SU-DHL-6 (cell line): Measurements from ENCODE around the gene SANBR.

Source experiments
- H2AFZ ChIP-seq: fragments of 200-600 bp; sonication (generic); 2 replicates; pipeline ENCODE4 v1.6.1; 2014; ENCODE audit warnings: low read depth, mild to moderate bottlenecking, moderate library complexity, mixed read lengths, antibody characterized with exemption, low read length; ENCODE audit not compliant: severe bottlenecking
- H3F3A ChIP-seq: fragments of 200-600 bp; shearing (Covaris generic); 2 replicates; pipeline ENCODE4 v1.6.0; 2016; ENCODE audit warnings: antibody characterized with exemption, mild to moderate bottlenecking; ENCODE audit not compliant: insufficient read depth
- H3K27ac ChIP-seq: fragments of 200-600 bp; sonication (generic); 2 replicates; pipeline ENCODE4 v1.5.1; 2016; ENCODE audit warnings: low read depth, mild to moderate bottlenecking, low read length, moderate library complexity, mixed read lengths
- H3K27me3 ChIP-seq: fragments of 200-600 bp; sonication (generic), shearing (Covaris generic); 2 replicates; pipeline ENCODE4 v1.6.0; 2014; ENCODE audit warnings: mild to moderate bottlenecking, low read length
- H3K36me3 ChIP-seq: fragments of 200-600 bp; sonication (generic); 2 replicates; pipeline ENCODE4 v1.6.1; 2014; ENCODE audit warnings: mild to moderate bottlenecking, low read length, mixed read lengths
- H3K4me2 ChIP-seq: fragments of 300-600, 200-600 bp; shearing (Covaris generic), sonication (generic); 2 replicates; pipeline ENCODE4 v1.6.0; 2014; ENCODE audit warnings: low read length, low read depth, mild to moderate bottlenecking; ENCODE audit not compliant: poor library complexity, severe bottlenecking
- H3K4me3 ChIP-seq: fragments of 200-600 bp; sonication (generic); 2 replicates; pipeline ENCODE4 v1.5.1; 2014; ENCODE audit warnings: antibody characterized with exemption, low read length, mild to moderate bottlenecking, mixed read lengths; ENCODE audit not compliant: insufficient read depth, poor library complexity, severe bottlenecking
- H3K79me2 ChIP-seq: fragments of 200-600 bp; sonication (generic); 2 replicates; pipeline ENCODE4 v1.6.1; 2014; ENCODE audit warnings: mild to moderate bottlenecking, low read length, moderate library complexity; ENCODE audit not compliant: insufficient read depth
- H3K9ac ChIP-seq: fragments of 200-600 bp; sonication (generic); 2 replicates; pipeline ENCODE4 v1.7.0; 2014; ENCODE audit warnings: mild to moderate bottlenecking, low read length
- H3K9me2 ChIP-seq: fragments of 200-600 bp; sonication (generic); replicated peaks from 2 replicates; pipeline ENCODE4 v1.6.1; 2014; ENCODE audit warnings: low read length; ENCODE audit not compliant: insufficient read depth
- H3K9me3 ChIP-seq: fragments of 200-600 bp; sonication (generic); 2 replicates; pipeline ENCODE4 v1.6.1; 2014; ENCODE audit warnings: low read length, mixed read lengths; ENCODE audit not compliant: insufficient read depth
- H4K20me1 ChIP-seq: fragments of 200-600 bp; sonication (generic); 2 replicates; pipeline ENCODE4 v1.6.1; 2014; ENCODE audit warnings: low read depth, mild to moderate bottlenecking, antibody characterized with exemption, low read length, moderate library complexity, mixed read lengths
- EZH2phosphoT487 ChIP-seq: fragments of 200-600 bp; sonication (generic), shearing (Covaris generic); conservative IDR thresholded peaks from 2 replicates; pipeline ENCODE4 v1.6.1; 2018; ENCODE audit warnings: mild to moderate bottlenecking, antibody characterized with exemption, low read length, moderate library complexity, mixed read lengths
- TF ChIP-seq, protein P1 (sequence below): fragments of 200-600 bp; sonication (generic); IDR thresholded peaks from one replicate; pipeline ENCODE4 v1.5.1; 2017; ENCODE audit warnings: antibody characterized with exemption, mild to moderate bottlenecking, low read length, moderate library complexity; ENCODE audit not compliant: insufficient read depth, poor library complexity, severe bottlenecking

SANBR gene

DNA sequence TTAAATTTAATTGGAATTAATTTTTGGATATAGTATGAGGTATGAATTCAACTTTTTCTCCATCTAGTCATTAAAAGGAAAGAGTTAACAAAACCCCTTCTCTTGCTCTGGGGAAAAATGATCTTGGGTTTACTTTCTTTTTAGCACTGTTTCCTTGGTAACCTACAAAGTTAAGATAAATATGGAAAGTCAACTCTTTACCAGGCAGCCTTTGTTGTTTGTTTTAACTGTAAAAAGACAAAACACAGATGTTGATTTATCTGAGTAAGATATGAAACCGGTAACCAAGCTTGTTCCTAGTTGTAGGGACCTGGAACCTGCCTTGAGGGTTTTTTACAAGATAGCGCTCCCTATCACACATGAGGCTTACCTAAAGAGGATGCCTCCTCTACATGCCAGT lies 10.1 kb upstream of the SANBR start:
- H3K27ac ChIP-seq, result no peak overlapping the region

DNA sequence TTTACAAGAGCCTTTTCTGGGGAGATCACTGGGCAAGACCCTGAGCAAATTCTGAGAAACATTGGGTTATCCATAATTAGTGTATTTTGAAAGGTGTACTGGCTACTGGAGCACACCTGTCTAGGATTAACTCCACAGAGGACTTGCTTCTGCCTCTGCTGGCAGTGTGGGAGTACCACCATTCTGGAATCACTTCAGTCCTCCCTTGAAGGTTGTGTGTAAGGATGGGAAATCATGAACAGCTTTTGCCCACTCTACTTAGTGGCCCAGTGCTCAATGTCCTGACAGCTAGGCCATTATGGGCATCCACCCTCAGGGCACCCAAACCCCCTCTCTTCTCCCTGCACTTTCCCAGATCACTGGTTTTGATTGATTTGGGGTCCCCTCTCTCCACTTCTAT lies 8.1 kb upstream of the SANBR start:
- Histone ChIP-seq H3F3A (0 out of 2 replicates have a peak, but pooled peaks cover 5% of the 10 kb centered on the region), H3K27me3 (no peaks in the 10 kb centered on the region), H3K27ac (no peak overlapping the region), H3K36me3 (no peaks in the 10 kb centered on the region), H3K9me3 (no peaks in the 10 kb centered on the region), H4K20me1 (no peaks in the 10 kb centered on the region), H3K4me2 (no peak overlapping the region), H3K79me2 (no peaks in the 10 kb centered on the region), H3K4me3 (no peak overlapping the region), H2AFZ (no peak overlapping the region), H3K9me2 (no peaks in the 10 kb centered on the region), H3K9ac (no peak overlapping the region)
- TF ChIP-seq, protein P1, sequence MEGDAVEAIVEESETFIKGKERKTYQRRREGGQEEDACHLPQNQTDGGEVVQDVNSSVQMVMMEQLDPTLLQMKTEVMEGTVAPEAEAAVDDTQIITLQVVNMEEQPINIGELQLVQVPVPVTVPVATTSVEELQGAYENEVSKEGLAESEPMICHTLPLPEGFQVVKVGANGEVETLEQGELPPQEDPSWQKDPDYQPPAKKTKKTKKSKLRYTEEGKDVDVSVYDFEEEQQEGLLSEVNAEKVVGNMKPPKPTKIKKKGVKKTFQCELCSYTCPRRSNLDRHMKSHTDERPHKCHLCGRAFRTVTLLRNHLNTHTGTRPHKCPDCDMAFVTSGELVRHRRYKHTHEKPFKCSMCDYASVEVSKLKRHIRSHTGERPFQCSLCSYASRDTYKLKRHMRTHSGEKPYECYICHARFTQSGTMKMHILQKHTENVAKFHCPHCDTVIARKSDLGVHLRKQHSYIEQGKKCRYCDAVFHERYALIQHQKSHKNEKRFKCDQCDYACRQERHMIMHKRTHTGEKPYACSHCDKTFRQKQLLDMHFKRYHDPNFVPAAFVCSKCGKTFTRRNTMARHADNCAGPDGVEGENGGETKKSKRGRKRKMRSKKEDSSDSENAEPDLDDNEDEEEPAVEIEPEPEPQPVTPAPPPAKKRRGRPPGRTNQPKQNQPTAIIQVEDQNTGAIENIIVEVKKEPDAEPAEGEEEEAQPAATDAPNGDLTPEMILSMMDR, result no peak
- no peak for TF ChIP-seq EZH2phosphoT487

More for the DNA sequence above, 10.1 kb upstream of the SANBR start:
- Histone ChIP-seq H3F3A (no peaks in the 10 kb centered on the region), H3K79me2 (no peaks in the 10 kb centered on the region), H2AFZ (no peak overlapping the region), H3K9me3 (no peaks in the 10 kb centered on the region), H3K9ac (no peak overlapping the region), H4K20me1 (no peaks in the 10 kb centered on the region), H3K4me3 (no peak overlapping the region), H3K27me3 (no peaks in the 10 kb centered on the region), H3K4me2 (no peak overlapping the region), H3K36me3 (0 out of 2 replicates have a peak, but pooled peaks cover 8% of the 10 kb centered on the region), H3K9me2 (no peaks in the 10 kb centered on the region)
- TF ChIP-seq EZH2phosphoT487, result no peak
- TF ChIP-seq, protein P1, result no peak

DNA sequence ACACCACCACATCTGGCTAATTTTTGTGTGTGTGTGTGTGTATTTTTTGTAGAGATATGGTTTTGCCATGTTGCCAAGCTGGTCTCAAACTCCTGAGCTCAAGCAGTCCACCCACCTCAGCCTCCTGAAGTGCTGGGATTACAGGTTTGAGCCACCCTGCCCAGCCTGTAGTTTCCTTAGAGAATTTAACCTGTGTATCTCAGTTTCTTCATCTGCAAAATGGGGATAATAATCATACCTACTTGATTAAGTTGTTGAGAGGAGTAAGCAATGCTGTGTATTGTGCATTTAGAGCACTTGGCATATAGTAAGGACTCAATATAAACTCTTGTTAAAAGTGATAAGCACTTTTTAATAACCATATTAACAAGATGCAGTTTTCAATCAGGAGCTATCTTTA lies 6.3 kb upstream of the SANBR start:
- H3K79me2 ChIP-seq, result no peaks in the 10 kb centered on the region
- TF ChIP-seq EZH2phosphoT487, result no peak
- TF ChIP-seq, protein P1, result no peak
- no peaks in the 10 kb centered on the region for H4K20me1 ChIP-seq
- no peak overlapping the region for H3K9ac ChIP-seq
- no peaks in the 10 kb centered on the region for H3K36me3 ChIP-seq
- no peak overlapping the region for H3K4me3 ChIP-seq
- H3F3A ChIP-seq, result 0 out of 2 replicates have a peak, but pooled peaks cover 5% of the 10 kb centered on the region
- no peaks in the 10 kb centered on the region for H3K27me3 ChIP-seq
- no peaks in the 10 kb centered on the region for H3K9me2 ChIP-seq
- H2AFZ ChIP-seq, result no peak overlapping the region
- H3K9me3 ChIP-seq, result no peaks in the 10 kb centered on the region
- no peak overlapping the region for H3K4me2 ChIP-seq
- no peak overlapping the region for H3K27ac ChIP-seq
